Endothelial cell of umbilical vein (primary cell): ENCODE measurements around the gene CSNK1G1. TPM values are rescaled to one million over a fixed set of nuclear protein-coding genes. Genes with fewer than 3 reads are reported as not detected.

ENCODE experiments used
- BruUV-seq: library from RNA; stranded (reverse); fragments of 400-500 nt; replicated peaks from 2 replicates; lab custom pipeline; 2021; lab: Mats Ljungman, UMichigan
- CTCF ChIA-PET: fragments of 300-600, 350-600 bp; sonication (Branson Sonifier 250); formaldehyde crosslinking; loops from one replicate; lab custom pipeline; 2021; ENCODE audit warnings: antibody characterized with exemption, inconsistent platforms; lab: Charles Lee
- POLR2A ChIA-PET: fragments of 300-600, 350-600 bp; sonication (Branson Sonifier 250); formaldehyde crosslinking; loops from one replicate; lab custom pipeline; 2021; ENCODE audit warnings: antibody characterized with exemption, inconsistent platforms; lab: Charles Lee
- DNase-seq: peaks from one replicate; pipeline ENCODE4 v3.0.0-alpha.2; 2011; ENCODE audit warnings: low read depth, low spot score
- FAIRE-seq: peaks from 2 replicates; lab custom pipeline; 2011; peaks lifted over from hg19 to GRCh38; lab: Jason Lieb, UNC
- H2AFZ ChIP-seq: 2 replicates; pipeline ENCODE4 v1.6.0; 2012; ENCODE audit warnings: low read depth, low read length, control low read depth, inconsistent platforms
- H3K27ac ChIP-seq: 2 replicates; pipeline ENCODE4 v1.5.1; 2011; ENCODE audit warnings: low read depth, mild to moderate bottlenecking, control low read depth, low read length, moderate library complexity; ENCODE audit not compliant: insufficient read depth
- H3K27me3 ChIP-seq, 2 experiments: 2 replicates each; pipeline versions ENCODE4 v1.6.0 to v1.6.1; 2011; ENCODE audit warnings: low read length in 2 of 2, mixed read lengths in 1 of 2; ENCODE audit not compliant: control insufficient read depth in 2 of 2, insufficient read depth in 2 of 2
- H3K36me3 ChIP-seq, 2 experiments: 2 replicates in 1 of 2; 3 replicates in 1 of 2; pipeline ENCODE4 v1.5.1; 2011; ENCODE audit warnings: low read length in 2 of 2, mild to moderate bottlenecking in 1 of 2, moderate library complexity in 1 of 2; ENCODE audit not compliant: control insufficient read depth in 2 of 2, insufficient read depth in 2 of 2; ENCODE audit errors: extremely low read depth in 1 of 2
- H3K4me1 ChIP-seq: 3 replicates; pipeline ENCODE4 v1.5.1; 2011; ENCODE audit warnings: mild to moderate bottlenecking, low read length; ENCODE audit not compliant: control insufficient read depth, insufficient read depth; ENCODE audit errors: extremely low read depth
- H3K4me2 ChIP-seq: 2 replicates; pipeline ENCODE4 v1.6.1; 2011; ENCODE audit warnings: low read length, control low read depth, mixed read lengths; ENCODE audit not compliant: insufficient read depth
- H3K4me3 ChIP-seq, 3 experiments: fragments of 200-600 bp in 1 of 3; sonication (generic), shearing (Covaris generic) in 1 of 3; replicated peaks in 1 of 3; 2 replicates each; pipeline ENCODE4 v1.5.1; 2011 to 2016; ENCODE audit warnings: control low read depth in 3 of 3, low read length in 3 of 3, mild to moderate bottlenecking in 2 of 3, inconsistent platforms in 1 of 3, low read depth in 1 of 3, moderate library complexity in 1 of 3; ENCODE audit not compliant: insufficient read depth in 1 of 3
- H3K79me2 ChIP-seq: 2 replicates; pipeline ENCODE4 v1.6.0; 2012; ENCODE audit warnings: low read length, inconsistent platforms; ENCODE audit not compliant: control insufficient read depth, insufficient read depth
- H3K9ac ChIP-seq: replicated peaks from 2 replicates; pipeline ENCODE3; 2011; ENCODE audit warnings: low read length, control low read depth; ENCODE audit not compliant: insufficient read depth; ENCODE audit errors: extremely low read depth
- H3K9me1 ChIP-seq: replicated peaks from 3 replicates; pipeline ENCODE4 v1.6.0; 2011; ENCODE audit warnings: mild to moderate bottlenecking, low read length; ENCODE audit not compliant: control insufficient read depth, insufficient read depth; ENCODE audit errors: extremely low read depth
- H3K9me3 ChIP-seq: replicated peaks from 2 replicates; pipeline ENCODE4 v1.5.1; 2012; ENCODE audit warnings: low read length, inconsistent platforms; ENCODE audit not compliant: control insufficient read depth, insufficient read depth
- H4K20me1 ChIP-seq: replicated peaks from 2 replicates; pipeline ENCODE3; 2011; ENCODE audit warnings: mild to moderate bottlenecking, low read length; ENCODE audit not compliant: control insufficient read depth, insufficient read depth; ENCODE audit errors: extremely low read depth
- EZH2 ChIP-seq: IDR thresholded peaks from 2 replicates; pipeline ENCODE4 v1.6.1; 2012; ENCODE audit warnings: borderline replicate concordance, low read depth, mild to moderate bottlenecking, moderate library complexity, low read length, inconsistent platforms; ENCODE audit not compliant: severe bottlenecking
- FOS ChIP-seq: IDR thresholded peaks from 2 replicates; pipeline ENCODE4 v1.6.1; 2011; ENCODE audit warnings: mild to moderate bottlenecking, low read length, moderate library complexity, borderline replicate concordance; ENCODE audit not compliant: insufficient read depth
- GATA2 ChIP-seq: IDR thresholded peaks from 2 replicates; pipeline ENCODE4 v1.7.0; 2011; ENCODE audit warnings: low read depth, mild to moderate bottlenecking, moderate library complexity, mixed read lengths, low read length; ENCODE audit not compliant: insufficient read length, insufficient read depth
- JUN ChIP-seq: IDR thresholded peaks from 2 replicates; pipeline ENCODE4 v1.6.1; 2011; ENCODE audit warnings: borderline replicate concordance, low read depth; ENCODE audit not compliant: insufficient read length, insufficient read depth
- MYC ChIP-seq: IDR thresholded peaks from one replicate; pipeline ENCODE4 v1.6.1; 2011; ENCODE audit warnings: mild to moderate bottlenecking, low read depth, low read length
- POLR2A ChIP-seq: IDR thresholded peaks from 2 replicates; pipeline ENCODE4 v1.6.1; 2012; ENCODE audit warnings: low read depth, mild to moderate bottlenecking, control low read depth, low read length
- dilution Hi-C: fragments of 300-500 bp; cut with MboI; formaldehyde crosslinking; loops from one replicate; pipeline ENCODE4 v1.15.0; 2019; ENCODE audit warnings: low sequenced_read_pairs; ENCODE audit not compliant: extremely low pct_ligation_motif_present
- intact Hi-C: fragments of 100-400 bp; cut with micrococcal nuclease; formaldehyde crosslinking; loops from one replicate; pipeline ENCODE4 v1.10.0; 2022
- polyA plus RNA-seq, 4 experiments: library from polyadenylated mRNA; depleted of rRNA in 3 of 4; stranded (reverse) in 3 of 4; unstranded in 1 of 4; fragments of >200 nt; gene quantifications; 2 replicates each; pipeline versions ENCODE4 v1.2.1 to v1.2.3, GENCODE V29; 2011 to 2012; ENCODE audit warnings: missing spikeins in 1 of 4
- total RNA-seq: library from RNA; stranded (reverse); gene quantifications from 2 replicates; pipeline ENCODE4 v1.2.3, GENCODE V29; 2021

The CSNK1G1 gene
- total and polyA plus RNA-seq, 2 donors (not counting 3 experiments of a cell fraction or from before 2014, with no cell fraction given): 9.0 to 31.7 TPM

DNA sequence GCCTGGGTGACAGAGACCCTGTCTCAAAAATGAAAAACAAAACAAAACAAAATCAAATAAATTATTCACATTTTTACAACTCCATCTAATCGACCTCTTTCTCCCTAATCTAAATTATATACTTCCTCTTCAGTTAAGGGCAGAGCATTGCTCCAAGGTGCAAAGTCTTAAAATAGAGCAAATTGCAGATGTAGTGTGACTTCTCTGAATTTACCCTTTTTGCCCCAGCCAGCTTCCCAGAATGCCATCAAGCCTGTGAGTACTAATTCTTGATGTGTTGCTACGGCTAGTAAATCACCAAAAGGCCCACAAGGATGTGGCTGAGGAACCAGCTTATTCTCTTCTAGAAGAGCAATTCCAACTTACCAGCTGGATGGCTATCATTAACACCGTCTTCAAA lies 139.8 kb downstream of the CSNK1G1 start:
- Histone ChIP-seq H3K27me3 (no peaks in the 10 kb centered on the region), H2AFZ (no peak overlapping the region), H3K79me2 (no peaks in the 10 kb centered on the region), H3K27ac (no peak overlapping the region), H4K20me1 (no peaks in the 10 kb centered on the region), H3K9me1 (no peaks in the 10 kb centered on the region), H3K4me1 (no peaks in the 10 kb centered on the region), H3K4me3 (no peak overlapping the region), H3K36me3 (peaks cover 0 to 8% of the 10 kb centered on the region in 2 experiments), H3K9me3 (no peaks in the 10 kb centered on the region), H3K9ac (no peak overlapping the region), H3K4me2 (no peak overlapping the region)
- CTCF ChIA-PET: interaction anchor here (1.1 to 2.0 kb wide), 4 partner anchors 11 to 140 kb away, joined by 4 to 9 read pairs (median 6); partner anchors contain the start of gene CSNK1G1
- TF ChIP-seq MYC: no peak
- no peak for TF ChIP-seq JUN
- TF ChIP-seq POLR2A: no peak
- TF ChIP-seq FOS: no peak
- dilution Hi-C loops: no loop called here
- no peak for DNase-seq
- intact Hi-C loops: loop anchor here (10.0 kb wide), 1 partner anchor 439 kb away; no protein-coding TSS in a partner anchor
- no TSS peak for BruUV-seq
- POLR2A ChIA-PET: no interaction called here
- FAIRE-seq: no peak

DNA sequence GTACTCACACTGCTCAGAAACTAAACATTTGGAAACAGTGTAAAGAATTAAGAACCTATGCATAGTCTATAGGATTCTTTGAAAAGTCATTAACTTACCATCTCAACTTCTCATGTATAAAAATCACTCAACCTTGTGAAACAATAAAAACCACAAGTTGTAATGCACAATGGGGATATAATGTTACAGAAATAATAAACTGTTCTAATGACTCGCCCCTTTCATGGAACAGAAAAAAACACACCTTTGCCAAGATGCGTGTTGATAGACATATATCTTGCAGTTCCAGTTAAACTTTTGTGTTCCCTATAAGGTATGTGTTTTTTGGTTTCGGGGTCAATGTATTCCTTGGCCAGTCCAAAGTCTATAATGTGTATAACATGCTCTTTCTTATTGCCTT lies 142.3 kb downstream of the CSNK1G1 start:
- no TSS peak for BruUV-seq
- no peaks in the 10 kb centered on the region for H3K79me2 ChIP-seq
- H3K9me3 ChIP-seq: no peaks in the 10 kb centered on the region
- H3K27ac ChIP-seq: no peak overlapping the region
- ChIA-PET CTCF (no interaction called here), POLR2A (no interaction called here)
- dilution Hi-C loops (no loop called here), intact Hi-C loops (loop anchor here (10.0 kb wide), 1 partner anchor 441 kb away; no protein-coding TSS in a partner anchor)
- TF ChIP-seq EZH2 (no peak), GATA2 (no peak)
- no peak for DNase-seq
- no peak overlapping the region for H3K4me3 ChIP-seq
- no peak for FAIRE-seq
- H3K36me3 ChIP-seq: peaks cover 0 to 10% of the 10 kb centered on the region in 2 experiments
- no peak overlapping the region for H3K9ac ChIP-seq
- no peaks in the 10 kb centered on the region for H3K9me1 ChIP-seq
- H2AFZ ChIP-seq: no peak overlapping the region
- H3K4me1 ChIP-seq: peaks cover 2% of the 10 kb centered on the region
- H4K20me1 ChIP-seq: no peaks in the 10 kb centered on the region
- H3K27me3 ChIP-seq: no peaks in the 10 kb centered on the region
- H3K4me2 ChIP-seq: no peak overlapping the region
